CD4-positive, alpha-beta T cell (primary cell): Measurements from ENCODE around the gene CAMK2A. TPM values are rescaled to one million over a fixed set of nuclear protein-coding genes. Genes with fewer than 3 reads are reported as not detected.

ENCODE experiments used
- ATAC-seq: fragments of 200-7000 bp; cut with Tn5 transposase; one replicate; pipeline ENCODE4 v1.10.0; 2022; ENCODE audit warnings: mild to moderate bottlenecking; ENCODE audit not compliant: poor library complexity
- CTCF ChIA-PET: fragments of 350-600 bp; sonication (Branson Sonifier 250); formaldehyde crosslinking; loops from one replicate; lab custom pipeline; 2021; ENCODE audit warnings: antibody characterized with exemption, inconsistent platforms; lab: Charles Lee
- POLR2A ChIA-PET: fragments of 350-600 bp; sonication (Branson Sonifier 250); formaldehyde crosslinking; loops from one replicate; lab custom pipeline; 2021; ENCODE audit warnings: antibody characterized with exemption, inconsistent platforms; lab: Charles Lee
- DNase-seq, 14 experiments: peaks; one replicate each; pipeline ENCODE4 v3.0.0-alpha.2; 2013 to 2020; ENCODE audit warnings: mixed read lengths in 2 of 14
- H3K27ac ChIP-seq, 2 donors: one replicate each; pipeline versions ENCODE4 v1.5.1 to v1.7.0; 2013; ENCODE audit warnings: low read length in 2 of 2, low read depth in 1 of 2, mild to moderate bottlenecking in 1 of 2
- H3K27me3 ChIP-seq, 2 experiments: 1 replicate in 1 of 2; 2 replicates in 1 of 2; pipeline versions ENCODE4 v1.6.1 to v1.7.0; 2013; ENCODE audit warnings: low read length in 2 of 2, control low read depth in 1 of 2, mild to moderate bottlenecking in 1 of 2, moderate library complexity in 1 of 2; ENCODE audit not compliant: insufficient read depth in 2 of 2, control insufficient read depth in 1 of 2
- H3K36me3 ChIP-seq: one replicate; pipeline ENCODE4 v1.6.1; 2013; ENCODE audit warnings: low read length, control low read depth; ENCODE audit not compliant: insufficient read depth
- H3K4me1 ChIP-seq: one replicate; pipeline ENCODE4 v1.6.1; 2013; ENCODE audit warnings: low read length, control low read depth; ENCODE audit not compliant: insufficient read depth
- H3K4me3 ChIP-seq: one replicate; pipeline ENCODE4 v1.5.1; 2013; ENCODE audit warnings: mild to moderate bottlenecking, low read length, moderate library complexity
- H3K9me3 ChIP-seq, 2 experiments: 1 replicate in 1 of 2; 2 replicates in 1 of 2; pipeline versions ENCODE4 v1.6.1 to v1.7.0; 2013; ENCODE audit warnings: low read length in 2 of 2, mild to moderate bottlenecking in 2 of 2, control low read depth in 1 of 2, moderate library complexity in 1 of 2; ENCODE audit not compliant: control insufficient read depth in 1 of 2, insufficient read depth in 1 of 2
- H3K27ac Mint-ChIP-seq: one replicate; pipeline ENCODE4 v1.8.0; 2020; ENCODE audit warnings: mixed read lengths
- H3K27me3 Mint-ChIP-seq: one replicate; pipeline ENCODE4 v1.8.0; 2021; ENCODE audit warnings: mixed read lengths
- H3K36me3 Mint-ChIP-seq: one replicate; pipeline ENCODE4 v1.8.0; 2021; ENCODE audit warnings: low read depth, mixed read lengths
- H3K4me1 Mint-ChIP-seq: one replicate; pipeline ENCODE4 v1.8.0; 2021; ENCODE audit warnings: low read depth, mixed read lengths
- H3K4me3 Mint-ChIP-seq: one replicate; pipeline ENCODE4 v1.8.0; 2020; ENCODE audit warnings: mild to moderate bottlenecking, mixed read lengths
- H3K9me3 Mint-ChIP-seq: one replicate; pipeline ENCODE4 v1.8.0; 2020; ENCODE audit warnings: mixed read lengths
- CTCF ChIP-seq: fragments of 200-600 bp; IDR thresholded peaks from one replicate; pipeline ENCODE4 v1.8.0; 2022; ENCODE audit warnings: antibody characterized with exemption, mild to moderate bottlenecking
- intact Hi-C, 2 experiments: fragments of 100-400 bp; cut with DNase I in 1 of 2; cut with micrococcal nuclease in 1 of 2; formaldehyde crosslinking; loops; one replicate each; pipeline versions ENCODE4 v1.15.1 to v1.9.0; 2023 to 2025; cut with DNase I, micrococcal nuclease
- total RNA-seq, 174 experiments: library from RNA in 2 of 174; stranded (reverse) in 2 of 174; gene quantifications; one replicate each; pipeline ENCODE4 v1.2.3 and lab custom pipeline; 2021 to 2026

CAMK2A gene
- total RNA-seq, 2 experiments from 2014 or later, result 0.05 to 0.22 TPM

- Histone ChIP-seq H3K9me3 (no peaks in the 10 kb centered on the region), H3K4me3 (no peak overlapping the region), H3K4me1 (no peaks in the 10 kb centered on the region), H3K27ac (no peak overlapping the region), H3K27me3 (no peaks in the 10 kb centered on the region), H3K36me3 (no peaks in the 10 kb centered on the region)
- ATAC-seq (no peak), DNase-seq (no peak)
- TF ChIP-seq CTCF, result no peak
- no peaks in the 10 kb centered on the region for H3K36me3 Mint-ChIP-seq
- intact Hi-C loops, result no loop called here
- no peak overlapping the region for H3K27ac Mint-ChIP-seq
- no peak overlapping the region for H3K4me3 Mint-ChIP-seq
- POLR2A ChIA-PET, result no interaction called here
- no peaks in the 10 kb centered on the region for H3K9me3 Mint-ChIP-seq
- H3K4me1 Mint-ChIP-seq, result no peaks in the 10 kb centered on the region
- H3K27me3 Mint-ChIP-seq, result no peaks in the 10 kb centered on the region
- CTCF ChIA-PET, result no interaction called here
Measured at GRCh38 chr5:150245808-150246207, 43.8 kb downstream of the CAMK2A start.

- POLR2A ChIA-PET, result no interaction called here
- Histone ChIP-seq H3K4me3 (no peak overlapping the region), H3K9me3 (no peaks in the 10 kb centered on the region), H3K4me1 (no peaks in the 10 kb centered on the region), H3K36me3 (no peaks in the 10 kb centered on the region), H3K27ac (no peak overlapping the region), H3K27me3 (no peaks in the 10 kb centered on the region)
- intact Hi-C loops, result no loop called here
- Mint-ChIP-seq H3K4me3 (no peak overlapping the region), H3K36me3 (no peaks in the 10 kb centered on the region), H3K27ac (no peak overlapping the region), H3K9me3 (no peaks in the 10 kb centered on the region), H3K4me1 (no peaks in the 10 kb centered on the region), H3K27me3 (no peaks in the 10 kb centered on the region)
- CTCF ChIA-PET, result no interaction called here
- TF ChIP-seq CTCF, result no peak
- DNase-seq (no peak), ATAC-seq (no peak)
Measured at GRCh38 chr5:150245111-150245789, 44.3 kb downstream of the CAMK2A start.

GRCh38 chr5:150244209-150244608 is 45.4 kb downstream of the CAMK2A start:
- Histone ChIP-seq H3K27ac (no peak overlapping the region), H3K36me3 (no peaks in the 10 kb centered on the region), H3K4me1 (no peaks in the 10 kb centered on the region), H3K4me3 (no peak overlapping the region), H3K27me3 (no peaks in the 10 kb centered on the region), H3K9me3 (no peaks in the 10 kb centered on the region)
- Mint-ChIP-seq H3K4me3 (no peak overlapping the region), H3K9me3 (no peaks in the 10 kb centered on the region), H3K4me1 (no peaks in the 10 kb centered on the region), H3K27ac (no peak overlapping the region), H3K27me3 (no peaks in the 10 kb centered on the region), H3K36me3 (no peaks in the 10 kb centered on the region)
- no peak for ATAC-seq
- intact Hi-C loops, result no loop called here
- no peak for DNase-seq
- ChIA-PET POLR2A (no interaction called here), CTCF (no interaction called here)
- no peak for TF ChIP-seq CTCF
